ENCODE results near the gene AMELY. TPM values are rescaled to one million over a fixed set of nuclear protein-coding genes. Genes with fewer than 3 reads are reported as not detected.
"Not testable (repeated sequence)": the region's sequence is repeated elsewhere in the genome, so short reads cannot be mapped to it uniquely, and the experiment has no call there.

Gene AMELY
- total RNA-seq, 1 experiment from 2014 or later: not detected

- H3K79me2 ChIP-seq (ENCODE audit: insufficient read depth, low read length); H2AFZ ChIP-seq (ENCODE audit: low read depth, low read length, poor library complexity, severe bottlenecking); H3K4me1 ChIP-seq (ENCODE audit: control insufficient read depth in 1 of 2, insufficient read depth in 2 of 2, low read length in 2 of 2); H4K20me1 ChIP-seq (ENCODE audit: insufficient read depth); H3K27me3 ChIP-seq (ENCODE audit: insufficient read depth, low read length); DNase-seq (ENCODE audit: low read depth, low spot score); H3K4me2 ChIP-seq (ENCODE audit: low read length); H3K9me2 ChIP-seq (ENCODE audit: insufficient read depth); H3K36me3 ChIP-seq (ENCODE audit: control insufficient read depth in 1 of 2, insufficient read depth in 2 of 2, low read length in 2 of 2); CTCF ChIA-PET; H3K9me3 ChIP-seq (ENCODE audit: control insufficient read depth in 1 of 2, insufficient read depth in 1 of 2, low read depth in 1 of 2, low read length in 2 of 2); H3K9ac ChIP-seq (ENCODE audit: low read length); RAD21 ChIA-PET (ENCODE audit: low non-redundant PET in 1 of 2, low total read pairs in 2 of 2, uncharacterized antibody in 2 of 2, unreplicated experiment in 2 of 2); ATAC-seq; intact Hi-C loops (cut with micrococcal nuclease); POLR2A ChIA-PET; BruUV-seq (replicated peaks); H3K27ac ChIP-seq (ENCODE audit: low read depth, low read length); H3K4me3 ChIP-seq (replicated peaks in 1 of 2; ENCODE audit: low read depth in 1 of 2, low read length in 2 of 2): not testable (repeated sequence)
Observed at GRCh38 chrY:6908021-6908420, 3.5 kb downstream of the AMELY start.

DNA sequence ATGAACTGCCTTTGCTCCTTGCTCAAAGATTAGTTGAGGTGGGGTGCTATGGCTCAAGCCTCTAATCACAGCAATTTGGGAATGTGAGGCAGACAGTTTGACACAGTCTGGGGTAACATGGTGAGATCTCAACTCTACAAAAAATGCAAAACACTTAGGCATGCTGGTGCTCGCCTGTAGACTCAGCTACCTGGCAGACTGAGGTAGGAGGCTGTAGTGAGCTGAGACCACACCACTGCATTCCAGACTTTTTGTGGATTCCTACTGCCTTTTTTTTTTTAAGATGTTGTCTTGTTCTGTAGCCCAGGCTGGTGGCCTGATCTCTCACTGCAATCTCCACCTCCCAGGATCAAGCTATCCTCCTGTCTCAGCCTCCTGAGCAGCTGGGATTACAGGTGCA is 4.0 kb downstream of the AMELY start:
- POLR2A ChIA-PET: no interaction called here
- CTCF ChIA-PET: no interaction called here
- H3K4me3 ChIP-seq (replicated peaks in 1 of 2; ENCODE audit: low read depth in 1 of 2, low read length in 2 of 2): no peak overlapping the region
- H3K9me2 ChIP-seq (ENCODE audit: insufficient read depth): no peaks in the 10 kb centered on the region
- H3K9ac ChIP-seq (ENCODE audit: low read length): no peak overlapping the region
- no peaks in the 10 kb centered on the region for H3K9me3 ChIP-seq (ENCODE audit: control insufficient read depth in 1 of 2, insufficient read depth in 1 of 2, low read depth in 1 of 2, low read length in 2 of 2)
- H3K79me2 ChIP-seq (ENCODE audit: insufficient read depth, low read length): no peaks in the 10 kb centered on the region
- no peak overlapping the region for H3K4me2 ChIP-seq (ENCODE audit: low read length)
- TF ChIP-seq EZH2 (IDR thresholded peaks at IDR 0.05) (no peak), SRF (IDR thresholded peaks at IDR 0.05; ENCODE audit: low read depth) (no peak), FOSL1 (IDR thresholded peaks at IDR 0.05; ENCODE audit: low read depth) (no peak)
- no peaks in the 10 kb centered on the region for H3K4me1 ChIP-seq (ENCODE audit: control insufficient read depth in 1 of 2, insufficient read depth in 2 of 2, low read length in 2 of 2)
- ATAC-seq (no peak), DNase-seq (ENCODE audit: low read depth, low spot score) (no peak)
- BruUV-seq (replicated peaks): no TSS peak
- intact Hi-C loops (cut with micrococcal nuclease): no loop called here
- no peaks in the 10 kb centered on the region for H3K36me3 ChIP-seq (ENCODE audit: control insufficient read depth in 1 of 2, insufficient read depth in 2 of 2, low read length in 2 of 2)
- H3K27ac ChIP-seq (ENCODE audit: low read depth, low read length): no peak overlapping the region
- H3K27me3 ChIP-seq (ENCODE audit: insufficient read depth, low read length): no peaks in the 10 kb centered on the region
- H2AFZ ChIP-seq (ENCODE audit: low read depth, low read length, poor library complexity, severe bottlenecking): no peak overlapping the region
- H4K20me1 ChIP-seq (ENCODE audit: insufficient read depth): no peaks in the 10 kb centered on the region
- RAD21 ChIA-PET (ENCODE audit: low non-redundant PET in 1 of 2, low total read pairs in 2 of 2, uncharacterized antibody in 2 of 2, unreplicated experiment in 2 of 2): no interaction called here

DNA sequence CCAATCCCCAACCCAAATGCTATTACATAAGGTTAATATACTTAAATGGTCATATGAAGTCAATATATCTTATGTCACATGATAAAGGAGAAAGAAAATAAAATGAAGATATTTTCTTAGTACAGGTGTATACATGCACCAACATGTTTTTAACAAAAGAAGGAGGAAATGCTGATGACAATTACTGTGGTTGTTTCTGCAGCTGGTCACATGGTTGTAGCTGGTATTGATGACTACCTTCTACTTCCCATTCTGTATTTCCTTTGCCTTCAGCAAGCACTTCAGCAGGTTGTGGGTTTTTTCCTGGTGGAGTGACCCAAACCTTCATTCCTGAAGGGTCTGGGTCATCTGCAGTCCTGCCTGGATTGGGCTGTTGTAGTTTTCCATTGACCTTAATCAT is 9.4 kb downstream of the AMELY start:
- H3K9me2 ChIP-seq (ENCODE audit: insufficient read depth); DNase-seq (ENCODE audit: low read depth, low spot score); ATAC-seq; H3K4me3 ChIP-seq (replicated peaks in 1 of 2; ENCODE audit: low read depth in 1 of 2, low read length in 2 of 2); intact Hi-C loops (cut with micrococcal nuclease); H3K4me1 ChIP-seq (ENCODE audit: control insufficient read depth in 1 of 2, insufficient read depth in 2 of 2, low read length in 2 of 2); H3K4me2 ChIP-seq (ENCODE audit: low read length); H3K27me3 ChIP-seq (ENCODE audit: insufficient read depth, low read length); H3K9ac ChIP-seq (ENCODE audit: low read length); H3K27ac ChIP-seq (ENCODE audit: low read depth, low read length); H4K20me1 ChIP-seq (ENCODE audit: insufficient read depth); H3K79me2 ChIP-seq (ENCODE audit: insufficient read depth, low read length); H2AFZ ChIP-seq (ENCODE audit: low read depth, low read length, poor library complexity, severe bottlenecking); POLR2A ChIA-PET; H3K9me3 ChIP-seq (ENCODE audit: control insufficient read depth in 1 of 2, insufficient read depth in 1 of 2, low read depth in 1 of 2, low read length in 2 of 2); CTCF ChIA-PET; BruUV-seq (replicated peaks); H3K36me3 ChIP-seq (ENCODE audit: control insufficient read depth in 1 of 2, insufficient read depth in 2 of 2, low read length in 2 of 2); RAD21 ChIA-PET (ENCODE audit: low non-redundant PET in 1 of 2, low total read pairs in 2 of 2, uncharacterized antibody in 2 of 2, unreplicated experiment in 2 of 2): not testable (repeated sequence)
